Lower lobe of right lung (tissue), 2 donors: Measurements from ENCODE around the gene TSNAXIP1. TPM values are rescaled to one million over a fixed set of nuclear protein-coding genes. Genes with fewer than 3 reads are reported as not detected.

Source experiments
- ATAC-seq, 2 donors: fragments of 200-7000 bp; cut with Tn5 transposase; one replicate each; pipeline ENCODE4 v1.9.1; 2020 to 2022; ENCODE audit warnings: mild to moderate bottlenecking in 2 of 2, moderate library complexity in 2 of 2
- DNase-seq: peaks from one replicate; pipeline ENCODE4 v3.0.0-alpha.2; 2020
- H3K27ac ChIP-seq: fragments of 200-600 bp; one replicate; pipeline ENCODE4 v1.8.0; 2022
- H3K27me3 ChIP-seq: fragments of 200-600 bp; one replicate; pipeline ENCODE4 v1.8.0; 2022; ENCODE audit warnings: low read depth
- H3K36me3 ChIP-seq: fragments of 200-600 bp; one replicate; pipeline ENCODE4 v1.8.0; 2022; ENCODE audit warnings: mild to moderate bottlenecking
- H3K4me1 ChIP-seq: fragments of 200-600 bp; one replicate; pipeline ENCODE4 v1.8.0; 2022
- H3K4me3 ChIP-seq: fragments of 200-600 bp; one replicate; pipeline ENCODE4 v1.8.0; 2022; ENCODE audit warnings: mild to moderate bottlenecking
- H3K9me3 ChIP-seq: fragments of 200-600 bp; one replicate; pipeline ENCODE4 v1.8.0; 2022
- CTCF ChIP-seq: fragments of 200-600 bp; IDR thresholded peaks from one replicate; pipeline ENCODE4 v1.8.0; 2022; ENCODE audit warnings: antibody characterized with exemption, mild to moderate bottlenecking
- intact Hi-C: fragments of 100-400 bp; cut with DNase I; formaldehyde crosslinking; loops from one replicate; pipeline ENCODE4 v1.11.0; 2022
- total RNA-seq: library from RNA; stranded (reverse); fragmentation: NEBNext Ultra II Directional; extraction: Animal tissue kit (Norgen Biotek cat#: 25700); gene quantifications from one replicate; pipeline ENCODE4 v1.2.1, GENCODE V29; 2021
- donor health status: DM: no; HTN: yes; CAD: no; lungs with severe emphysema.

Gene TSNAXIP1
- total RNA-seq, 1 donor from 2014 or later: 3.5 TPM

- Histone ChIP-seq H3K4me3 (no peak overlapping the region), H3K27ac (no peak overlapping the region), H3K4me1 (peaks cover 12% of the 10 kb centered on the region), H3K27me3 (no peaks in the 10 kb centered on the region), H3K36me3 (no peaks in the 10 kb centered on the region), H3K9me3 (no peaks in the 10 kb centered on the region)
- ATAC-seq (no peak), DNase-seq (no peak)
- TF ChIP-seq CTCF: no peak
- intact Hi-C loops: no loop called here
These were observed 31.1 kb downstream of the TSNAXIP1 start for GRCh38 chr16:67837811-67838210.

GRCh38 chr16:67841198-67841815 lies 34.6 kb downstream of the TSNAXIP1 start:
- no peaks in the 10 kb centered on the region for H3K9me3 ChIP-seq
- ATAC-seq: peak in 1 of 2 donors; percentile 0
- no peaks in the 10 kb centered on the region for H3K27me3 ChIP-seq
- TF ChIP-seq CTCF: no peak
- H3K36me3 ChIP-seq: no peaks in the 10 kb centered on the region
- DNase-seq: no peak
- intact Hi-C loops: no loop called here
- peak overlapping the region; percentile 98 for H3K27ac ChIP-seq
- H3K4me3 ChIP-seq: peak overlapping the region; percentile 75
- H3K4me1 ChIP-seq: peaks cover 33% of the 10 kb centered on the region

- Histone ChIP-seq H3K4me1 (peaks cover 33% of the 10 kb centered on the region), H3K36me3 (no peaks in the 10 kb centered on the region), H3K27me3 (no peaks in the 10 kb centered on the region), H3K4me3 (peak within 1 kb of the TSS; percentile 75), H3K27ac (peak within 1 kb of the TSS; percentile 98), H3K9me3 (no peaks in the 10 kb centered on the region)
- DNase-seq (peak; percentile 95), ATAC-seq (peak; percentile 86 to 89)
- intact Hi-C loops: no loop called here
- TF ChIP-seq CTCF: peak; percentile 82
These were observed 35.3 kb downstream of the TSNAXIP1 start, which contains the start of gene THAP11 for GRCh38 chr16:67841816-67842508. Gene THAP11, plus strand, starts transcription at chr16:67842320. Its CDS starts 235 bp downstream, at chr16:67842555.

GRCh38 chr16:67842509-67843342 lies 36.0 kb downstream of the TSNAXIP1 start:
- no peaks in the 10 kb centered on the region for H3K36me3 ChIP-seq
- TF ChIP-seq CTCF: peak; percentile 26
- ATAC-seq (peak; percentile 30 to 35), DNase-seq (peak; percentile 79)
- intact Hi-C loops: no loop called here
- H3K4me1 ChIP-seq: peaks cover 37% of the 10 kb centered on the region
- no peaks in the 10 kb centered on the region for H3K9me3 ChIP-seq
- H3K4me3 ChIP-seq: peak overlapping the region; percentile 75
- peak overlapping the region; percentile 98 for H3K27ac ChIP-seq
- H3K27me3 ChIP-seq: no peaks in the 10 kb centered on the region

- H3K36me3 ChIP-seq: no peaks in the 10 kb centered on the region
- no peaks in the 10 kb centered on the region for H3K9me3 ChIP-seq
- ATAC-seq (no peak), DNase-seq (no peak)
- H3K27me3 ChIP-seq: no peaks in the 10 kb centered on the region
- peak overlapping the region; percentile 75 for H3K4me3 ChIP-seq
- intact Hi-C loops: no loop called here
- H3K27ac ChIP-seq: peak overlapping the region; percentile 98
- no peak for TF ChIP-seq CTCF
- peaks cover 44% of the 10 kb centered on the region for H3K4me1 ChIP-seq
These were observed 36.7 kb downstream of the TSNAXIP1 start for GRCh38 chr16:67843343-67843765.
